Measurements from ENCODE around the gene ORAI3.

Gene ORAI3

GRCh38 chr16:30903002-30903401 lies 45.9 kb upstream of the ORAI3 start:
- Mint-ChIP-seq H3K27me3 (ENCODE audit: low read depth) (no peaks in the 10 kb centered on the region), H3K36me3 (ENCODE audit: low read depth) (no peaks in the 10 kb centered on the region), H3K4me1 (peaks cover 8% of the 10 kb centered on the region), H3K27ac (peak overlapping the region; percentile 94 to 99 (median 98)), H3K4me3 (peak overlapping the region; percentile 88 to 92 (median 90)), H3K9me3 (no peaks in the 10 kb centered on the region)
- no peak for TF ChIP-seq CTCF (IDR thresholded peaks at IDR 0.05; ENCODE audit: unreplicated experiment in 3 of 3)

GRCh38 chr16:30903596-30903995 lies 45.3 kb upstream of the ORAI3 start:
- Mint-ChIP-seq H3K4me3 (peak overlapping the region in 1 of 3 experiments; percentile 24), H3K9me3 (no peaks in the 10 kb centered on the region), H3K27ac (peak overlapping the region; percentile 94 to 99 (median 98)), H3K4me1 (peaks cover 8% of the 10 kb centered on the region), H3K36me3 (ENCODE audit: low read depth) (no peaks in the 10 kb centered on the region), H3K27me3 (ENCODE audit: low read depth) (no peaks in the 10 kb centered on the region)
- TF ChIP-seq CTCF (IDR thresholded peaks at IDR 0.05; ENCODE audit: unreplicated experiment in 3 of 3) = no peak

DNA sequence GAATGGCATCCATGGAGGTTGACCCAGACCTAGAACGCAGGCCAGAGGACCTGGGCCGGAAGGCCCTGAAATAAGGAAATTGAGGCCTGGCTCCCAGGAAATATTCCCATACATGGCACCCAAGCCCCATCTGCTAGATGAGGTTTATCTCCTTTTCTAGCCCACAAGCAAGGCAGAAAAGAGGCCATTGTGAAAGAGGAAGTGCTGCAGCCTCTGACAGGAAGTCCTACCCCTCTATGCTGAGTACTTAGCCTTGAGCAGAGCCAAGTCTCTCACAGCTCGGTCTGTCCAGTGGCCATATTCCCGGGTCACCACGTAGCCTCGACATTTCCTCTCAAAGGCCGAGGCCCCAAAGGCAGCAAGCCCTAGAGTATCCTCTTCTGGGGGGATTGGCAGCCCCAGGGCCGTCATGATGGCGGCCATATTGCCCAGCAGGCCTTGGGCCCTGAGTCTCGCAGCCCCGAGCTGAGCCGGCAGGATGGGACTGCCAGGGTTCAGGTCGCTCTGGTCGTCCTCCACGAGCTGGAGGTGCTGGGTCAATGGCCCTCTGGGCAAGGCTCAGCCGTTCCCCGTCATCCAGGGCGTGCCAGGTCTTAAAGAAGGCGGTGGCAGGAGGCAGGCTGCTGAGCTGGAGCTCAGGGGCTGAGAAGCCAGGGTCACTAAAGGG lies 44.6 kb upstream of the ORAI3 start:
- Mint-ChIP-seq H3K27ac (peak overlapping the region in 2 of 3 experiments; percentile 94 to 99), H3K9me3 (no peaks in the 10 kb centered on the region), H3K36me3 (ENCODE audit: low read depth) (no peaks in the 10 kb centered on the region), H3K4me3 (no peak overlapping the region), H3K27me3 (ENCODE audit: low read depth) (no peaks in the 10 kb centered on the region), H3K4me1 (peaks cover 8% of the 10 kb centered on the region)
- TF ChIP-seq CTCF (IDR thresholded peaks at IDR 0.05; ENCODE audit: unreplicated experiment in 3 of 3) = no peak

DNA sequence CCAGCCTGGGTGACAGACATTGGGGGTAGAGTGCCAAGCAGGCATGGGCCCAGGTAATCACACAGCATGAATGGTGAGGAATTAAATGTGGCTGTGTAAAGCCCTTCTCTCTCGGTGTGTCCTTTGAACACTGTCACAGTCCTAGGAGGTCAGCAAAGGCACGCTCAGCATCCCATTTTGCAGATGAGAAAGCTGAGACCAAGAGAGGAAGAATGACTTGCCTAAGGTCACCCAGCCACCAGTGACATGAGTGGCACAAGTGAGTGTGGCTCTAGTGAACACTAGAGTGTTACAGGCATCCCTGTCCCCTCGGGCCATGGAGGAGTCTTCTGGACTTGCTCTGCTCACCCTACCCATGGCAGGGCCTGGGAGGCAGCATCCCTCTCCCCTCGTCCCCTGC lies 41.8 kb upstream of the ORAI3 start:
- no peak for TF ChIP-seq CTCF (IDR thresholded peaks at IDR 0.05; ENCODE audit: unreplicated experiment in 3 of 3)
- Mint-ChIP-seq H3K36me3 (ENCODE audit: low read depth) (no peaks in the 10 kb centered on the region), H3K9me3 (no peaks in the 10 kb centered on the region), H3K4me3 (no peak overlapping the region), H3K27ac (no peak overlapping the region), H3K4me1 (peaks cover 8% of the 10 kb centered on the region), H3K27me3 (ENCODE audit: low read depth) (no peaks in the 10 kb centered on the region)

- H3K36me3 Mint-ChIP-seq (ENCODE audit: low read depth) = no peaks in the 10 kb centered on the region
- no peak for TF ChIP-seq CTCF (IDR thresholded peaks at IDR 0.05; ENCODE audit: unreplicated experiment in 3 of 3)
- no peaks in the 10 kb centered on the region for H3K4me1 Mint-ChIP-seq
- no peaks in the 10 kb centered on the region for H3K27me3 Mint-ChIP-seq (ENCODE audit: low read depth)
- H3K4me3 Mint-ChIP-seq = no peak overlapping the region
- H3K9me3 Mint-ChIP-seq = no peaks in the 10 kb centered on the region
- H3K27ac Mint-ChIP-seq = no peak overlapping the region
Observed at GRCh38 chr16:30910427-30911029, 38.3 kb upstream of the ORAI3 start.

All from nephron (organoid).